SK-N-SH treated with all-trans-retinoic acid at 6 μM for 48 hours (cell line): ENCODE data around the gene CAPZA3.

Experiments used
- ATAC-seq: fragments of 200-7000 bp; cut with Tn5 transposase; 3 replicates; pipeline ENCODE4 v1.9.1; 2020; ENCODE audit warnings: mild to moderate bottlenecking, moderate library complexity
- ARNTL ChIP-seq: fragments of 450-650 bp; formaldehyde crosslinking; IDR thresholded peaks from 2 replicates; pipeline ENCODE4 v1.5.0; 2020; ENCODE audit warnings: low read depth, mild to moderate bottlenecking, moderate library complexity, borderline replicate concordance
- BACH2 ChIP-seq: fragments of 250-450 bp; sonication (Bioruptor Pico); IDR thresholded peaks from 2 replicates; pipeline ENCODE4 v1.9.0; 2021; ENCODE audit warnings: mild to moderate bottlenecking, borderline replicate concordance
- ESRRG ChIP-seq: fragments of 250-450 bp; sonication (Bioruptor Pico); IDR thresholded peaks from 2 replicates; pipeline ENCODE4 v1.6.1; 2021; ENCODE audit warnings: mild to moderate bottlenecking
- GLIS3 ChIP-seq: fragments of 250-450 bp; sonication (Bioruptor Pico); IDR thresholded peaks from 2 replicates; pipeline ENCODE4 v1.5.0; 2020; ENCODE audit warnings: mild to moderate bottlenecking, moderate library complexity
- OSR1 ChIP-seq: fragments of 250-450 bp; sonication (Bioruptor Pico); IDR thresholded peaks from 2 replicates; pipeline ENCODE4 v1.8.0; 2022; ENCODE audit warnings: moderate library complexity, mild to moderate bottlenecking, inconsistent platforms
- PPARA ChIP-seq: fragments of 250-450 bp; sonication (Bioruptor Pico); IDR thresholded peaks from 2 replicates; pipeline ENCODE4 v1.5.0; 2020; ENCODE audit warnings: mild to moderate bottlenecking, borderline replicate concordance
- RARB ChIP-seq: fragments of 250-450 bp; sonication (Bioruptor Pico); IDR thresholded peaks from 2 replicates; pipeline ENCODE4 v1.8.0; 2021; ENCODE audit warnings: mild to moderate bottlenecking, moderate library complexity
- SNAI2 ChIP-seq: fragments of 250-450 bp; sonication (Bioruptor Pico); IDR thresholded peaks from 2 replicates; pipeline ENCODE4 v1.5.0; 2020; ENCODE audit warnings: mild to moderate bottlenecking, moderate library complexity
- TCF4 ChIP-seq: fragments of 250-450 bp; sonication (Bioruptor Pico); IDR thresholded peaks from 2 replicates; pipeline ENCODE4 v1.8.0; 2021; ENCODE audit warnings: mild to moderate bottlenecking, moderate library complexity, borderline replicate concordance
- TOX ChIP-seq: fragments of 250-450 bp; sonication (Bioruptor Pico); IDR thresholded peaks from 2 replicates; pipeline ENCODE4 v1.8.0; 2021; ENCODE audit warnings: mild to moderate bottlenecking, moderate library complexity, borderline replicate concordance
- ZC3H10 ChIP-seq: fragments of 250-450 bp; sonication (Bioruptor Pico); IDR thresholded peaks from 2 replicates; pipeline ENCODE4 v1.5.1; 2021; ENCODE audit warnings: mild to moderate bottlenecking, moderate library complexity
- ZFP3 ChIP-seq: fragments of 250-450 bp; sonication (Bioruptor Pico); IDR thresholded peaks from 2 replicates; pipeline ENCODE4 v1.5.0; 2020; ENCODE audit warnings: mild to moderate bottlenecking, moderate library complexity
- ZFP30 ChIP-seq: fragments of 450-650 bp; formaldehyde crosslinking; IDR thresholded peaks from 2 replicates; pipeline ENCODE4 v1.5.0; 2022; ENCODE audit warnings: mild to moderate bottlenecking, moderate library complexity
- ZNF565 ChIP-seq: fragments of 450-650 bp; formaldehyde crosslinking; conservative IDR thresholded peaks from 2 replicates; pipeline ENCODE4 v1.5.0; 2020; ENCODE audit warnings: low read depth, mild to moderate bottlenecking, moderate library complexity
- ZNF70 ChIP-seq: fragments of 450-650 bp; formaldehyde crosslinking; IDR thresholded peaks from 2 replicates; pipeline ENCODE4 v1.5.0; 2020; ENCODE audit warnings: mild to moderate bottlenecking, moderate library complexity
- ZNF8 ChIP-seq: fragments of 450-650 bp; formaldehyde crosslinking; IDR thresholded peaks from 2 replicates; pipeline ENCODE4 v1.5.0; 2020; ENCODE audit warnings: mild to moderate bottlenecking, moderate library complexity
- TF ChIP-seq, protein P1 (sequence below): fragments of 250-450 bp; sonication (Bioruptor Pico); IDR thresholded peaks from 2 replicates; pipeline ENCODE4 v1.5.1; 2021; ENCODE audit warnings: mild to moderate bottlenecking, moderate library complexity
- TF ChIP-seq, protein P2 (sequence below): fragments of 250-450 bp; sonication (Bioruptor Pico); IDR thresholded peaks from 2 replicates; pipeline ENCODE4 v1.8.0; 2021; ENCODE audit warnings: low read depth, mild to moderate bottlenecking, moderate library complexity, borderline replicate concordance
- TF ChIP-seq, protein P3 (sequence below): fragments of 250-450 bp; sonication (Bioruptor Pico); IDR thresholded peaks from 2 replicates; pipeline ENCODE4 v1.5.1; 2020; ENCODE audit warnings: low read depth, mild to moderate bottlenecking, moderate library complexity
- TF ChIP-seq, protein P4 (sequence below): fragments of 250-450 bp; sonication (Bioruptor Pico); IDR thresholded peaks from 2 replicates; pipeline ENCODE4 v1.8.0; 2020; ENCODE audit warnings: mild to moderate bottlenecking, moderate library complexity, borderline replicate concordance

Gene CAPZA3

DNA sequence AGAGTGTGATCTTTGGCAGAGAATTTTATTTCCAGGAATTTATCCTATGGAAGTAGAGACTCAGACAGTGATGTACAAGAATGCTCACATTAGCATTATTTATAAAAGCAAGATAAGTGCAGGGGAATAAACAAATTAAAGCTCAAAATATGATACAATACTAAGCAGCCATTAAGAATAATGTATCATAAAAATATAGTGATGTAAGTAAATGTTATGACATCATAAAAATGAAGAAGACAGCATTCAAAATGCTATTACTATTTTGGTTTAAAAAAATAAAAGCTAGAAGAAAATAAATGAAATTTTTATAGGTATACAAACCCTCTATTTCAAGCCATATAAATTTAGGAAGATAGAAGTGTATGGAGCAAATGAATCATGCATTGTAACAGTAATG is 17.2 kb upstream of the CAPZA3 start:
- TF ChIP-seq, protein P1, sequence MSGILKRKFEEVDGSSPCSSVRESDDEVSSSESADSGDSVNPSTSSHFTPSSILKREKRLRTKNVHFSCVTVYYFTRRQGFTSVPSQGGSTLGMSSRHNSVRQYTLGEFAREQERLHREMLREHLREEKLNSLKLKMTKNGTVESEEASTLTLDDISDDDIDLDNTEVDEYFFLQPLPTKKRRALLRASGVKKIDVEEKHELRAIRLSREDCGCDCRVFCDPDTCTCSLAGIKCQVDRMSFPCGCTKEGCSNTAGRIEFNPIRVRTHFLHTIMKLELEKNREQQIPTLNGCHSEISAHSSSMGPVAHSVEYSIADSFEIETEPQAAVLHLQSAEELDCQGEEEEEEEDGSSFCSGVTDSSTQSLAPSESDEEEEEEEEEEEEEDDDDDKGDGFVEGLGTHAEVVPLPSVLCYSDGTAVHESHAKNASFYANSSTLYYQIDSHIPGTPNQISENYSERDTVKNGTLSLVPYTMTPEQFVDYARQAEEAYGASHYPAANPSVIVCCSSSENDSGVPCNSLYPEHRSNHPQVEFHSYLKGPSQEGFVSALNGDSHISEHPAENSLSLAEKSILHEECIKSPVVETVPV: no peak
- TF ChIP-seq ZNF8 (no peak), ZNF70 (CRISPR knock-in tag) (no peak), ZFP3 (CRISPR knock-in tag) (no peak), BACH2 (CRISPR knock-in tag) (no peak), ESRRG (CRISPR knock-in tag) (no peak), SNAI2 (CRISPR knock-in tag) (no peak), ZNF565 (no peak), ZFP30 (CRISPR knock-in tag) (no peak), RARB (CRISPR knock-in tag) (no peak)
- TF ChIP-seq, protein P2, sequence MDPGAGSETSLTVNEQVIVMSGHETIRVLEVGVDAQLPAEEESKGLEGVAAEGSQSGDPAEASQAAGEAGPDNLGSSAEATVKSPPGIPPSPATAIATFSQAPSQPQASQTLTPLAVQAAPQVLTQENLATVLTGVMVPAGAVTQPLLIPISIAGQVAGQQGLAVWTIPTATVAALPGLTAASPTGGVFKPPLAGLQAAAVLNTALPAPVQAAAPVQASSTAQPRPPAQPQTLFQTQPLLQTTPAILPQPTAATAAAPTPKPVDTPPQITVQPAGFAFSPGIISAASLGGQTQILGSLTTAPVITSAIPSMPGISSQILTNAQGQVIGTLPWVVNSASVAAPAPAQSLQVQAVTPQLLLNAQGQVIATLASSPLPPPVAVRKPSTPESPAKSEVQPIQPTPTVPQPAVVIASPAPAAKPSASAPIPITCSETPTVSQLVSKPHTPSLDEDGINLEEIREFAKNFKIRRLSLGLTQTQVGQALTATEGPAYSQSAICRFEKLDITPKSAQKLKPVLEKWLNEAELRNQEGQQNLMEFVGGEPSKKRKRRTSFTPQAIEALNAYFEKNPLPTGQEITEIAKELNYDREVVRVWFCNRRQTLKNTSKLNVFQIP (CRISPR knock-in tag): no peak
- TF ChIP-seq, protein P3, sequence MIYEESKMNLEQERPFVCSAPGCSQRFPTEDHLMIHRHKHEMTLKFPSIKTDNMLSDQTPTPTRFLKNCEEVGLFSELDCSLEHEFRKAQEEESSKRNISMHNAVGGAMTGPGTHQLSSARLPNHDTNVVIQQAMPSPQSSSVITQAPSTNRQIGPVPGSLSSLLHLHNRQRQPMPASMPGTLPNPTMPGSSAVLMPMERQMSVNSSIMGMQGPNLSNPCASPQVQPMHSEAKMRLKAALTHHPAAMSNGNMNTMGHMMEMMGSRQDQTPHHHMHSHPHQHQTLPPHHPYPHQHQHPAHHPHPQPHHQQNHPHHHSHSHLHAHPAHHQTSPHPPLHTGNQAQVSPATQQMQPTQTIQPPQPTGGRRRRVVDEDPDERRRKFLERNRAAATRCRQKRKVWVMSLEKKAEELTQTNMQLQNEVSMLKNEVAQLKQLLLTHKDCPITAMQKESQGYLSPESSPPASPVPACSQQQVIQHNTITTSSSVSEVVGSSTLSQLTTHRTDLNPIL (CRISPR knock-in tag): no peak
- no peak for ATAC-seq

DNA sequence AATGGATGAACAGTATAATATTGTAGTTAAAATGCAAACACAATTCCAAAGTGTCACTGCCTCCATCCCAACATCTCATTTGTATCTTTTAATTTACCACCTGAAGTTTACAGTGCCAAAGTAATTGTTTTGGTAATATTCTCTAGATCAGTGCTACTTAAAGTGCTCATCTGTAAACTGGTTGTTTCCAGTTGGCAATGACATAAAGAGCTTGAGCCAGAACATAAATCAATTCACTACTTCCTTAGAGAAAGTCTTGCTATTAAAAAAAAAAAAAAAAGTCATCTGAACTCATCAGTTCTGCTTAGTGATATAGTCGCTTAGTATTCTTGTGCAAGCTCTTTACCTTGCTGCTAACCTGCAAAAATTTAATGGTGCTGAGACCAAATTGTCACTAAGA is 16.5 kb upstream of the CAPZA3 start:
- TF ChIP-seq, protein P2 (CRISPR knock-in tag): no peak
- TF ChIP-seq, protein P3 (CRISPR knock-in tag): no peak
- TF ChIP-seq ZFP3 (CRISPR knock-in tag) (no peak), ZNF70 (CRISPR knock-in tag) (no peak), ARNTL (CRISPR knock-in tag) (no peak), ZNF8 (no peak), TCF4 (CRISPR knock-in tag) (no peak), ZC3H10 (CRISPR knock-in tag) (no peak), RARB (CRISPR knock-in tag) (no peak), PPARA (CRISPR knock-in tag) (no peak), ZNF565 (no peak), BACH2 (CRISPR knock-in tag) (no peak), TOX (CRISPR knock-in tag) (no peak)
- TF ChIP-seq, protein P1: no peak
- TF ChIP-seq, protein P4, sequence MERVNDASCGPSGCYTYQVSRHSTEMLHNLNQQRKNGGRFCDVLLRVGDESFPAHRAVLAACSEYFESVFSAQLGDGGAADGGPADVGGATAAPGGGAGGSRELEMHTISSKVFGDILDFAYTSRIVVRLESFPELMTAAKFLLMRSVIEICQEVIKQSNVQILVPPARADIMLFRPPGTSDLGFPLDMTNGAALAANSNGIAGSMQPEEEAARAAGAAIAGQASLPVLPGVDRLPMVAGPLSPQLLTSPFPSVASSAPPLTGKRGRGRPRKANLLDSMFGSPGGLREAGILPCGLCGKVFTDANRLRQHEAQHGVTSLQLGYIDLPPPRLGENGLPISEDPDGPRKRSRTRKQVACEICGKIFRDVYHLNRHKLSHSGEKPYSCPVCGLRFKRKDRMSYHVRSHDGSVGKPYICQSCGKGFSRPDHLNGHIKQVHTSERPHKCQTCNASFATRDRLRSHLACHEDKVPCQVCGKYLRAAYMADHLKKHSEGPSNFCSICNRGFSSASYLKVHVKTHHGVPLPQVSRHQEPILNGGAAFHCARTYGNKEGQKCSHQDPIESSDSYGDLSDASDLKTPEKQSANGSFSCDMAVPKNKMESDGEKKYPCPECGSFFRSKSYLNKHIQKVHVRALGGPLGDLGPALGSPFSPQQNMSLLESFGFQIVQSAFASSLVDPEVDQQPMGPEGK (CRISPR knock-in tag): no peak
- no peak for ATAC-seq

DNA sequence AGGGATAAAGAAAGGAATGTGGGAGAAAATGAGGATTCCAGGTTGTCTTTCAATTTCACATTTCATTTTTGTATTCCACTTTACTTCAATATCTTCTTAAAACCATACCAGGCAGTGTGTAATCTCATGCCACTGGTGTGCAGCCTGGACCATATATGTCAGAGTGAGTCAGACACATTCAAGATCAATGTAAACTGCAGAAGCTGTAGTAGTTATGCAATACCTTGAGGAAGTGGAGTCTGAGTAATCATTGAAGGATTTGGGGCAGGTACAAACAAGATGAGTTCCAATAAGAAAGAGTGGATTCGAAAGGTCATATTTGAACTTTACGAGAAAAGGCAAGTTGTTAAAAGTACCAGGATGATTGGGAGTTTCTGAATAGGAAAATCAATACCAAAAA is 14.2 kb upstream of the CAPZA3 start:
- ATAC-seq: no peak
- TF ChIP-seq OSR1 (CRISPR knock-in tag): no peak
- no peak for TF ChIP-seq GLIS3 (CRISPR knock-in tag)
- TF ChIP-seq ZFP3 (CRISPR knock-in tag): no peak
- TF ChIP-seq, all 23 proteins: peak for 0
